H7 (cell line): Measurements from ENCODE around the gene ZNF414. TPM values are rescaled to one million over a fixed set of nuclear protein-coding genes. Genes with fewer than 3 reads are reported as not detected.
"Not testable (repeated sequence)": the region's sequence is repeated elsewhere in the genome, so short reads cannot be mapped to it uniquely, and the experiment has no call there.

ENCODE experiments used
- DNase-seq: peaks from one replicate; pipeline ENCODE4 v3.0.0; 2012
- H3K27me3 ChIP-seq: 2 replicates; pipeline ENCODE4 v1.6.0; 2011; ENCODE audit warnings: mild to moderate bottlenecking, low read length; ENCODE audit not compliant: control insufficient read depth, insufficient read depth
- H3K36me3 ChIP-seq: replicated peaks from 2 replicates; pipeline ENCODE4 v1.5.1; 2011; ENCODE audit warnings: low read length; ENCODE audit not compliant: control insufficient read depth, insufficient read depth
- H3K4me3 ChIP-seq: 2 replicates; pipeline ENCODE4 v1.5.1; 2011; ENCODE audit warnings: low read depth, mild to moderate bottlenecking, control low read depth, low read length, moderate library complexity; ENCODE audit not compliant: insufficient read depth
- total RNA-seq: library from RNA; depleted of rRNA; stranded (reverse); fragments of >200 nt; shearing (Covaris generic); gene quantifications from 2 replicates; pipeline ENCODE4 v1.2.3, GENCODE V29; 2014

Gene ZNF414
- total RNA-seq, 1 experiment from 2014 or later = 13.1 TPM

DNA sequence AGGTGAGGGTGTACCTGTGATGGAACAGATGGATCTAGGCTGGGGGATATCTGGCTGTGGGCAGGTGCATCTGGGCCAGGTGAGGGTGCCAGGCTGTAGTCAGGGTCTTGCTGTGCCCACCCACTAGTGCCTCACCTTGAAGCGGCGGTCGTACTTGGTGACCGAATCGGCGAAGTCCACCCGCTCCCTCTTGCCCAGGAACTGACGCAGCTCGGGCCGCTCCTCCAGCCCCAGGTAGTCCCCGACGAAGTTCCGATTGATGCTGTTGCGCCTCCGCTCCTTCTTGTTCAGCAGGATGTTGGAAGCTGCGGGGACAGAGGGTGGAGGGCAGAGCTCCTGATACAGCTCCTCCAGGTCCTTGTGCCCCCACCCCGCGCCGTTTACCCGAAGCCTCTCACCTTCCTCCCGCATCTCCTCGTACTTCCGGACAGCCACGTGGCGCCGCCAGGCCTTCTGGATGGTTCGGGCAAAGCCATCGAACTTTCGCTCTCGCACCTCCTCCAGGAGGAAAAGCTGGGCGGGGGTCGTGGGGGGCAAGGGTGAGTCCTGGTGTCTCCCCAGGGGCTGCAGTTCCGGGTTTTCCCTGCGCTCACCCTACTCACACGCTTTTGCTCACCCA lies 16.2 kb upstream of the ZNF414 start:
- Histone ChIP-seq H3K36me3 (no peaks in the 10 kb centered on the region), H3K4me3 (no peak overlapping the region), H3K27me3 (peaks cover 3% of the 10 kb centered on the region)
- DNase-seq = peak; percentile 51

DNA sequence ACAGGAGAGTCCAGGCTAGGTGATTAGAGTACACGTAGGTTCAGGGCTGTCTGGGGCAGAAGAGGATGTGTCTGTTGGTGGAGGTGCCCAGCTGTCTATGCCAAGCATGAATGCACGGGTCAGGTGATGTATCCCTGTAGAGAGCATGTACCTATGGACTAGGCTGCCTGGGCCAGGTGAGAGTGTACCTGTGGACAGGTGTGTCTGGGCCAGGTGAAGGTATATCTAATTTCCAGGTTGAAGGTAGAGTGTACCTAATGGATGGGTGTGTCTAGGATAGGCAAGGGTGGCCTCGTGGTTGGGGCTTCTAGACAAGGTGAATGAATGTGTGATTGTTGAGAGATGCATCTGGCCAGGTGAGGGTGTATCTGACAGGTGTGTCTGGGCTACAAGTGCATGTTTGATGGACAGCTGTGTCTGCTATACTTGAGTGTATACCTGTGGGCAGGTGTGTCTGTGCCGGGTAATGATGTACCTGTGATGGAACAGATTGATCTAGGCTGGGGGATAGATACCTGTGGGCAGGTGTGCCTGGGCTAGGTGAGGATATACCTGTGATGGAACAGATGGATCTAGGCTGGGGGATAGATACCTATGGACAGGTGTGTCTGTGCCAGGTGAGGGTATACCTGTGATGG lies 15.5 kb upstream of the ZNF414 start:
- Histone ChIP-seq H3K27me3 (peaks cover 3% of the 10 kb centered on the region), H3K4me3 (no peak overlapping the region), H3K36me3 (no peaks in the 10 kb centered on the region)
- DNase-seq = no peak

DNA sequence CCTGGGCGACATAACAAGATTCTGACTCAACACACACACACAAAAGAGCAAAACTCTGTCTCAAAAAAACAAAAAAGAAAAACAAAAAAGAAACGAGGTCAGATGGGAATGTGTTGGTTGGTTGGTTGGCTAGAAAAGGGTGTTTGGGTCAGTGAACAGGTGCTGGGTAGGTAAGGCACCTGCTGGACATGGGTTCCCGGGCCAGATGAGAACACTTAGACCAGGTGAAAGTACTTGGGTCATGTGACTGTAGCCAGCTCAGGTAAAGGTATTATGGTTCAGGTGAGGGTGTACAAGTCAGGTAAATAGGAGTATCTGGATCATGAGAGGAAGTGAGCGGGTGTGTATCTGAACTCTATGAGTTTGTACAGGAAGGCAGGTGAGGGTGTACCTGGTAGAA lies 14.5 kb upstream of the ZNF414 start:
- Histone ChIP-seq H3K27me3 (peaks cover 3% of the 10 kb centered on the region), H3K4me3 (no peak overlapping the region), H3K36me3 (no peaks in the 10 kb centered on the region)
- DNase-seq = no peak

- peaks cover 3% of the 10 kb centered on the region for H3K27me3 ChIP-seq
- peak overlapping the region; percentile 69 for H3K4me3 ChIP-seq
- H3K36me3 ChIP-seq = no peaks in the 10 kb centered on the region
- peak; percentile 97 for DNase-seq
Measured at GRCh38 chr19:8526345-8527091, 12.6 kb upstream of the ZNF414 start.

GRCh38 chr19:8525401-8525684 lies 11.4 kb upstream of the ZNF414 start:
- Histone ChIP-seq H3K27me3 (peaks cover 3% of the 10 kb centered on the region), H3K4me3 (no peak overlapping the region), H3K36me3 (no peaks in the 10 kb centered on the region)
- no peak for DNase-seq

DNA sequence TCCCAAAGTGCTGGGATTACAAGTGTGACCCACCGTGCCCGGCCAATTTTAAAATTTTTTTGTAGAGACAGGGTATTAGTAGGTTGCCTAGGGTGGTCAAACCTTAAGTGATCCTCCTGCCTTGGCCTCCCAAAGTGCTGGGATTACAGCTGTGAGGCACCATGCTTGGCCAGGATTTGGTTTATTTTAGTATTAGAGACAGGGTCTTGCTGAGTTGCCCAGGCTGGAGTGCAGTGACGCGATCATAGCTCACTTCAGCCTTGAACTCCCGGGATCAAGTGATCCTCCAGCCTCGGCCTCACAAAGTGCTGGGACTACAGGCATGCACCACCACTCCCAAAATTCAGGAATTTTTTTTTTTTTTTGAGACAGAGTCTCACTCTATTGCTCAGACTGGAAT lies 5.4 kb upstream of the ZNF414 start:
- no peaks in the 10 kb centered on the region for H3K27me3 ChIP-seq
- no peak for DNase-seq
- H3K4me3 ChIP-seq = no peak overlapping the region
- H3K36me3 ChIP-seq = no peaks in the 10 kb centered on the region

DNA sequence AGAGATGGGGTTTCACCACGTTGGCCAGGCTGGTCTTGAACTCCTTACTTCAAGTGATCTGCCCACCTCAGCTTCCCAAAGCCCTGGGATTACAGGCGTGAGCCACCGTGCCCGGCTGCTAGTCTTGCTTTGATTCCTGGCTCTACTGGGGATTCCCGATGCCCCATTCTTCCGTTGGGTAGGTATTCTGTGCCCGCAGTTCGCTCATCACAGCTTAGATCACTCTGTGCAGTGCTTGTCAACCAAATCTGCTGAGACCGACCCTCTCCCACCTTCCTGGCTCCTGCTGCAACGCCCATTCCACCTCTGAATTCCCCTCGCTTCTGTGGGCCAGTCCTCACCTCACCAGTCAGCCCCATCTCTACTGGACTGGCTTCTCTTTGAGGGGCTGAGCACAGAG lies 4.6 kb upstream of the ZNF414 start:
- no peaks in the 10 kb centered on the region for H3K27me3 ChIP-seq
- H3K4me3 ChIP-seq = no peak overlapping the region
- no peak for DNase-seq
- no peaks in the 10 kb centered on the region for H3K36me3 ChIP-seq

- Histone ChIP-seq H3K36me3 (no peaks in the 10 kb centered on the region), H3K27me3 (no peaks in the 10 kb centered on the region), H3K4me3 (no peak overlapping the region)
- DNase-seq = no peak
Measured at GRCh38 chr19:8517551-8518442, 3.8 kb upstream of the ZNF414 start.

DNA sequence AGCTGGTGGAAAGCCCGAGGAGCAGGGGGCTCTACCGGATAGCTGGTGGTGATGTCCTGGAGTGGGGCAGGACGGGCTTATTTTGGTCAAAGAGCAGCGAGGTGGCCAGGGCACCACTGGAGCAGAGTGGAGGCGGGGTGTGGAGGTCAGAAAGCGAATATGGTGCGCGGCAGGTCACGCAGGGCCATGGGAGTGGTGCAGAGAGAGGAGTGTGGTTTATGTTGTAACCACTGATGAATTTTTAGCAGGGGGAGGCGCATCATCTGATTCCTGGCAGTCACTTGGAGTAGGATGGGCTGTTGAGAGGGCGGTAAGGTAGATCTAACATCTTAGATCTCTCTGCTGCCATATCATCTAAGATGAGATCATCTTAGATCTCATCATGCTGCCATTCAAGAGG lies 1.4 kb upstream of the ZNF414 start:
- no peak for DNase-seq
- H3K27me3 ChIP-seq = no peaks in the 10 kb centered on the region
- no peaks in the 10 kb centered on the region; the same call in 1 of the 2 replicates for H3K36me3 ChIP-seq
- H3K4me3 ChIP-seq = no peak overlapping the region

GRCh38 chr19:8514505-8515009 lies 590 bp upstream of the ZNF414 start:
- not testable (repeated sequence) for H3K36me3 ChIP-seq, DNase-seq, H3K27me3 ChIP-seq
- H3K4me3 ChIP-seq = peak overlapping the region; percentile 82

DNA sequence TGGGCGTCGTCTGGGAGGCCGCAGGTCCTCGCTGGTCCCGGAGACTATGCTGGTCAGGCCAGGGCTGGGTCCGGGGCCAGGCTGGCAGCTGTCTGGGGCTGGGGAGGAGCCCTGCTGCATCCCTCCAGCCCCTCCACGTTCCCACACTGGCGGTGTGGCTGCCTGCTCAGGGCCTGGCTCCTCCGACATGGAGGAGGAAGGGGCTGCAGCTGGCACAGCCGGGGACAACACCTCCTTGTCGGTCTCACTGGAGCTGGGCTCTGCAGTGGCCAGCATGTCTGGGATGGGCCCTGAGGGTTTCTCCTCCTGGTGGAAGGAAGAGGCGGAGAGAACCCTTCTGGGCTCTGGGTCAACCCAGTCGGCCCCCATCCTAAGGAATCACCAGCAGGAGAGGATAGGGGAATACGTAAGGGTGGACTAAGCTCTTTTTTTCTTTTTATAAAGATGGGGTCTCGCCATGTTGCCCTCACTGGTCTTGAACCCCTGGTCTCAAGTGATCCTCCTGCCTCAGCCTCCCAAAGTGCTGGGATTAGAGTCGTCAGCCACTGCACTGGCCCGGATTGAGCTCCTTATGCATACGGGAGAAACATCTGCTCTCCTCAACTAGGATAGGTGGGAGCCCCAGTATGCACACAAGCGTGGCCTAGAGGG lies 806 bp downstream of the ZNF414 start:
- no peaks in the 10 kb centered on the region for H3K27me3 ChIP-seq
- H3K4me3 ChIP-seq = peak overlapping the region; percentile 42
- H3K36me3 ChIP-seq = no peaks in the 10 kb centered on the region; the same call in 1 of the 2 replicates
- peak; percentile 67 for DNase-seq

DNA sequence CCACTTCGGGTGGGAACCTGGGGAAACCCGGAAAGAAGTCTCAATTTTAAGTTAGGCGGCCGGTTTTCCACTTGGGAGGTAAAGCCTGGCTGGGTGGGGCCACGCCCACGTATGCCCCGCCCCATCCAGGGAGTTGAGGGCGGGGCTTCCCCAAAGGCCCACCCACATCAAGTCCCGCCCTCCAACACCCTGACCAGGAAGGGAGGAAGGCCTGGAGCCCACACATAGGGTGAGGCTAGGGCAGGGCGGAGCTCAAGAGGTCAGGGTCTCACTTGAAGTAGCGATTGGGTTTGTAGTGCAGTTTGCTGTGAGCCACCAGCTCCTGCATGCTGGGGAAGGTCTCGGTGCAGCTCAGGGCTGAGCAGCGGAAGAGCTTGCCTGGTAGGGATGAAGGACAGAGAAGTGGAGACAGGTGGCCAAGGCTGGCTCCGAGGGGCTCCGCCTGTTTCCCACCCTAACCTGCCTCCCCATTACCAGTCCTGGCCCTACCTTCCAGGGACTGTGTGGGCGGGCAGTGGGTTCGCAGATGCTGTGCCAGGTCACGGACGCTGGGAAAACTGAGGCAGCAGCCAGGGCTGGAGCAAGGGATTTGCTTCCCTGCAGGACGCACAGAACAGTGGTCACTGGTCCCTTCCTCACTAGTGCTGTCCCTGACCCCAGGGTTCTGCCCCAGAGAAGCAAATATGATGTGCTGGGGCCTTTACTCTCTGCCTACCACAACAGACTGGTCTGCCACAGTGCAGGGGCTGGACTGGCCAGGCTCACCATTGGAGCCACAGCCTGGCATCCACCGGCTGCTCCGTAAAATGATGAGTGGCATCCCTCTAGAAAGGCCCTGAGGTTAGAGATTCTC lies 1.6 kb downstream of the ZNF414 start:
- H3K4me3 ChIP-seq = peak overlapping the region; percentile 19; the same call in 1 of the 2 replicates
- H3K36me3 ChIP-seq = no peaks in the 10 kb centered on the region; the same call in 1 of the 2 replicates
- no peaks in the 10 kb centered on the region for H3K27me3 ChIP-seq
- peak; percentile 94 for DNase-seq

DNA sequence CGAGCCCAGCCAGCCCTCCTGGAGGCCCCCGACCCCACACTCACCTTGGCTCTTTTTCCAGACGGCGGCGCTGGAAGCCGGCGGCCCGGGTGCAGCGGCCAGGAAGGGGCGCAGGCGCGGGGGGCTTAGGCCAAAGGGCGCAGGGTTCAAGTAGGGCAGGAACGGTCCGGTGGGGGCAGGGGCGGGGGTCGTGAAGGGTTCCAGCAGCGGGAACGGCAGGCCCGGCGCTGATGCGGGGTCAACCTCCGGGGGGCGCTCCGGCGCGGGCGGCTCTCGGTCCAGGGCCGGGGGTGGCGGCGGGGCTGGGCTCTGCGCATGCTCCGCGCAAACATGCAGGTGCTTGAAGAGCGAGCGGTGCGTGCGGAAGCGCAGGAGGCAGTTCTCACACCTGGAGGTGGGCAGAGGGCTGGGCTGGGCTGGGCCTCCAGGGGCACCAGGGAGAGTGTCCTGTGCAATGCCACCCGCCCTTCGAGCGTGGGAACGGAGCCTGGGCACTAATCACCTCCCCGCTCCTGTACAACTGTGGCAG lies 2.3 kb downstream of the ZNF414 start:
- no peaks in the 10 kb centered on the region; the same call in 1 of the 2 replicates for H3K36me3 ChIP-seq
- peak overlapping the region; percentile 32; the same call in 1 of the 2 replicates for H3K4me3 ChIP-seq
- no peak for DNase-seq
- no peaks in the 10 kb centered on the region for H3K27me3 ChIP-seq
